ENCODE data around the gene PLEKHG4B.
"Not testable (repeated sequence)": the region's sequence is repeated elsewhere in the genome, so short reads cannot be mapped to it uniquely, and the experiment has no call there.

PLEKHG4B gene

DNA sequence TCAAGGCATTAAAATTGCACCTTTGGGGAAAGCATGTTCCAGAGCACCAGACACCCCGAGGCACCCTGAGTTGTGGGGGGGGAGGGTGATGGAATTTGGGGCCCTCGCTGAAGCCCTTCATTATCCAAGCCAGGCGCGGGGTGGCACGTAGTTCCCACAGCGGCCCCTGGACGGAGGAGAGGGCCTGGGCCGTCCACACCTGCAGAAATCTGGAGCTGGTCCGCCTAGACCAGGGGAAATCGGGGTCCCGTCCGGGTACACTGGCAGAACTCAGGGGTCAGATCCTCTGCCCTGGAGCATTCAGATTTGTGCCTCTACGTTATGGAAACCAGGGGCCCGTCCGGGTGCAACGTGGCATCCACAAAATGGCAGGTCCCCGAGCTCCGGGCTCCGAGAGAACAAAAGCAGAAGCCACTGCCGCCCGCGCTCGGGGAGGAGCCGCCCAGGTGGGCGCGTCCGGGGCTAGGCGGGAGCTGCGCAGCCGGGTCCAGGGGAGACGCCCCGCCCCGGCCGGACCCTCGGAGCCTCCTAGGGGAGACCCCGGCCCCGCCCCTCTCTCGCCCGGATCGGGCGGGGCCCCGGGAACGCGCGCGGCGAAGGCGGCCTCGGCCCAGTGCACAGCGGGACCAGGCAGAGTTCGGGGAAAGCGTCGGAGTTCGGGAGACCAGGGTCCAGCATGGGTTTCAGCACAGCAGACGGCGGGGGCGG is at the start of gene PLEKHG4B:
TSS of gene PLEKHG4B (plus strand) at position 613 of the 708 bp plus-strand sequence. CDS start at position 677, 64 bp downstream.
- no peak for DNase-seq

DNA sequence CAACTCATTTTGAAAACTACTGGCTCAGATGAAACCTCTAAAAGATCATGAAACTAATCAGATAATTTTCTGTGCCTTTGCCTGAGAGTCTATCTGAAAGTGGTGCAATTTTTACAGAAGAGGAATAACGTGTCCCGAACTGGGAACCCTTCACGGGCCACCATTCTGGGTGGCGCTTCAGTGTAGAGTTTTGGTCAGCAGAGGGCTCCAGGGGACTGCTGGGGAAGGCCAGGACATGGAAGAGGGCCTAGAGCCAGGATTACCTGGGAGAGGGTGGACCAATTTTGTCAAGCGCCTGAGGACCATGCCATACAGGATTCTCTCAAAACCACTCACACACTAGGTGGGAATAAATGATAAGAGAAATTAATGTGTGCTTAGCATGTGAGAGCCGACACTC is 49.7 kb upstream of the PLEKHG4B start:
- peak; percentile 2 for DNase-seq

GRCh38 chr5:48192-48591 is 43.8 kb upstream of the PLEKHG4B start:
- no peak for DNase-seq

GRCh38 chr5:49530-49929 is 42.4 kb upstream of the PLEKHG4B start:
- not testable (repeated sequence) for DNase-seq

GRCh38 chr5:49953-50544 is 41.9 kb upstream of the PLEKHG4B start:
- DNase-seq, result no peak

GRCh38 chr5:50724-51499 is 41.1 kb upstream of the PLEKHG4B start:
- no peak for DNase-seq

- DNase-seq, result no peak
Observed at GRCh38 chr5:51500-51823, 40.5 kb upstream of the PLEKHG4B start.

DNA sequence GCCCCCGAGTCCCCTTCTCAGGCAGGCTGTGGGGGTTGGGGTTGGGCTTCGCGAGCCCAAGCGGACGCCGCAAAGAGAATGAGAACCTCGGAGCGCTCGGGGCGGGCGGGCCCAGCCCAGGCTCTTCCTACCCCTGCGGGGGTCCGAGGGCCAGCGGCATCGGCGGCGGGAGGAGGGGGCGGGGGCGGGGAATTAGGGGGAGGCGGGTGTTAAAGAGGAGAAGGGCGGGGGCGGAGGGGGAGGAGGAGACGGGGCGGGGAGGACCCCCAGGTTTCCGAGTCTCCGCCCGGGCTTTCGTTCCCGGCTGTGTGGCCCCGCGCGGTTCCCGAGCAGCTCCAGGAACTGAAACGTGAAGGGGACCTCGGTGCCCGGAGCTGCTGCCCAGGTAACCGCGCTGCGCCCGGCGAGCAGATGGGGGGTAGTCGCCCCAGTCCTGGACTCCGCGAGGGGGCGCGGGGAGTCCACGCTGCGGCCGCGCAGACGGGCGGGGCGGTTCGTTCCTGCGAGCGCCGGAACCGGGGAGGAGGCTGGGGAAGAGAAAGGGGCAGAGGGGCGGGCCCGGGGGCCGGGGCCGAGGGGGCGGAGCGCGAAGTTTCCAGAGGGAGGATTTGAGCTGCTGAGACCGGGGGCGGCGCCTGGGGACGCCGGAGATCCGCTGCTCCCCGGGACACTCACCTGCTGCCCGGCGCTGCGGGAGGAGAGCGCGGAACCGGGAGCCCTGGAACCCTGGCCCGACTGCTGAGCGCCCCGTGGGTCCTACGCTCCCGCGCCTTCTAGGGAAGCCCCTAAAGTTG is 38.4 kb upstream of the PLEKHG4B start:
- DNase-seq, result peak; percentile 37

GRCh38 chr5:54175-54730 is 37.7 kb upstream of the PLEKHG4B start:
- no peak for DNase-seq

- no peak for DNase-seq
Observed at GRCh38 chr5:54876-55569, 36.9 kb upstream of the PLEKHG4B start.

- DNase-seq, result no peak
Observed at GRCh38 chr5:56561-57290, 35.2 kb upstream of the PLEKHG4B start.

- DNase-seq, result not testable (repeated sequence)
Observed at GRCh38 chr5:60250-60649, 31.7 kb upstream of the PLEKHG4B start.

- no peak for DNase-seq
Observed at GRCh38 chr5:70440-70839, 21.5 kb upstream of the PLEKHG4B start.

DNA sequence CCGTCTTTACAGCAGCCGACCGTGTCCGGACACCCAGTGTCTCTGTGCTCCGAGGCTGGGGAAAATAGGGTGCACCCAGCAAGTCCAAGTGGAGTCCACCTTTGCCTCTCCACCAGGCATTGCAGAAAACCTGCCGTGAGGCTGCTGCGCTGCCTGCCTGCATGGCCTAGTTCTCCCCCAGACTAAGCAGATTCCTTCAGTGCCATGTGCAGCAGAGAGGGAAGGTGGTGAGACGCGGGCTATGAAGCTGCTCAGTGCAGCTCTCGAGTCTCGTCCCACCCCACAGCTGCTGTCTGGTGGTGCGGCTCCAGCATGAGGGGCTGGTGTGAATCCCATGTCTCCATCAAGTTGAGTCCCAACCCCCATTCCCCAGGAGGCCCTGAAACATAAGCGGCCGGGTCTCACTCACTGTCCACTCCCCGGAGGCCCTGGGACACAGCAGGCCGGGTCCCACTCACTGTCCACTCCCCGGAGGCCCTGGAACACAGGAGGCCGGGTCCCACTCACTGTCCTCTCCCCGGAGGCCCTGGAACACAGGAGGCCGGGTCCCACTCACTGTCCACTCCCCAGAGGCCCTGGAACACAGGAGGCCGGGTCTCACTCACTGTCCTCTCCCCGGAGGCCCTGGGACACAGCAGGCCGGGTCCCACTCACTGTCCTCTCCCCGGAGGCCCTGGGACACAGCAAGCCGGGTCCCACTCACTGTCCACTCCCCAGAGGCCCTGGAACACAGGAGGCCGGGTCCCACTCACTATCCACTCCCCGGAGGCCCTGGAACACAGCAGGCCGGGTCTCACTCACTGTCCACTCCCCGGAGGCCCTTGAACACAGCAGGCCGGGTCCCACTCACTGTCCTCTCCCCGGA is 19.4 kb upstream of the PLEKHG4B start:
- not testable (repeated sequence) for DNase-seq

GRCh38 chr5:73181-73447 is 18.9 kb upstream of the PLEKHG4B start:
- not testable (repeated sequence) for DNase-seq

GRCh38 chr5:73768-74502 is 18.0 kb upstream of the PLEKHG4B start:
- no peak for DNase-seq

- DNase-seq, result no peak
Observed at GRCh38 chr5:74503-75109, 17.4 kb upstream of the PLEKHG4B start.

- DNase-seq, result no peak
Observed at GRCh38 chr5:75331-76320, 16.3 kb upstream of the PLEKHG4B start.

All from activated CD4-positive, alpha-beta T cell treated with anti-CD3 and anti-CD28 coated beads, Interleukin-10, Interleukin-2, amounts not matched to agents 100 ng/mL and 50 ng/mL, durations not matched to agents 16 hours and 8 hours (primary cell).